OCI-LY1 (cell line): ENCODE data around the gene CELSR1.

Experiments used
- H2AFZ ChIP-seq: fragments of 200-600 bp; sonication (generic), shearing (Covaris generic); 2 replicates; pipeline ENCODE4 v1.6.0; 2014; ENCODE audit warnings: antibody characterized with exemption, mild to moderate bottlenecking, low read length
- H3F3A ChIP-seq: fragments of 200-600 bp; sonication (generic), shearing (Covaris generic); 2 replicates; pipeline ENCODE4 v1.6.0; 2014; ENCODE audit warnings: mild to moderate bottlenecking, antibody characterized with exemption, low read length, moderate library complexity; ENCODE audit not compliant: insufficient read depth
- H3K27ac ChIP-seq: fragments of 200-600 bp; sonication (generic); 2 replicates; pipeline ENCODE4 v1.5.1; 2014; ENCODE audit warnings: low read length, mixed run types, mild to moderate bottlenecking, low read depth; ENCODE audit not compliant: poor library complexity, severe bottlenecking
- H3K27me3 ChIP-seq: fragments of 200-600 bp; sonication (generic); 2 replicates; pipeline ENCODE4 v1.6.0; 2014; ENCODE audit warnings: antibody characterized with exemption, mild to moderate bottlenecking, low read length, moderate library complexity; ENCODE audit not compliant: insufficient read depth
- H3K36me3 ChIP-seq: fragments of 200-600 bp; sonication (generic); 2 replicates; pipeline ENCODE4 v1.6.1; 2014; ENCODE audit warnings: mild to moderate bottlenecking, antibody characterized with exemption, low read length, moderate library complexity, mixed read lengths; ENCODE audit not compliant: insufficient read depth
- H3K4me1 ChIP-seq: fragments of 200-600 bp; sonication (generic); 2 replicates; pipeline ENCODE4 v1.5.1; 2014; ENCODE audit warnings: mild to moderate bottlenecking, low read length, moderate library complexity; ENCODE audit not compliant: insufficient read depth, severe bottlenecking
- H3K4me2 ChIP-seq: fragments of 200-600 bp; sonication (generic), shearing (Covaris generic); 2 replicates; pipeline ENCODE4 v1.6.1; 2014; ENCODE audit warnings: low read length
- H3K4me3 ChIP-seq: fragments of 200-600 bp; sonication (generic); 2 replicates; pipeline ENCODE4 v1.5.1; 2014; ENCODE audit warnings: low read length, low read depth, mild to moderate bottlenecking, mixed read lengths; ENCODE audit not compliant: poor library complexity, severe bottlenecking
- H3K79me2 ChIP-seq: fragments of 200-600 bp; shearing (Covaris generic); 2 replicates; pipeline ENCODE4 v1.6.1; 2016; ENCODE audit warnings: mixed run types, low read length, mixed read lengths; ENCODE audit not compliant: insufficient read depth
- H3K9ac ChIP-seq: fragments of 200-600 bp; sonication (generic), shearing (Covaris generic); 2 replicates; pipeline ENCODE4 v1.6.1; 2014; ENCODE audit warnings: mild to moderate bottlenecking, low read length, mixed read lengths
- H3K9me2 ChIP-seq: fragments of 200-600 bp; sonication (generic), shearing (Covaris generic); 2 replicates; pipeline ENCODE4 v1.6.1; 2014; ENCODE audit warnings: low read depth, mild to moderate bottlenecking, low read length, mixed read lengths
- H3K9me3 ChIP-seq: fragments of 200-600 bp; shearing (Covaris generic); 2 replicates; pipeline ENCODE4 v1.6.1; 2014; ENCODE audit warnings: low read length, mixed read lengths
- H4K20me1 ChIP-seq: fragments of 200-600 bp; sonication (generic), shearing (Covaris generic); 2 replicates; pipeline ENCODE4 v1.6.0; 2016; ENCODE audit warnings: mild to moderate bottlenecking, low read length; ENCODE audit not compliant: insufficient read depth
- EZH2 ChIP-seq: fragments of 200-600 bp; sonication (generic), shearing (Covaris generic); IDR thresholded peaks from 2 replicates; pipeline ENCODE4 v1.8.0; 2017; ENCODE audit warnings: borderline replicate concordance, mixed run types, mild to moderate bottlenecking, antibody characterized with exemption, low read length, moderate library complexity, mixed read lengths
- TF ChIP-seq, protein P1 (sequence below): fragments of 200-600 bp; sonication (generic), shearing (Covaris generic); IDR thresholded peaks from 2 replicates; pipeline ENCODE4 v1.5.1; 2017; ENCODE audit warnings: mild to moderate bottlenecking, antibody characterized with exemption, low read length, moderate library complexity, mixed read lengths

CELSR1 gene

GRCh38 chr22:46391486-46392136, 145.8 kb downstream of the CELSR1 start:
- Histone ChIP-seq H2AFZ (no peak overlapping the region), H3K36me3 (no peaks in the 10 kb centered on the region; the same call in 1 of the 2 replicates), H3K9me2 (no peaks in the 10 kb centered on the region), H3K9ac (no peak overlapping the region), H3K27me3 (no peaks in the 10 kb centered on the region), H3K27ac (no peak overlapping the region), H3K79me2 (no peaks in the 10 kb centered on the region), H3F3A (no peaks in the 10 kb centered on the region), H4K20me1 (no peaks in the 10 kb centered on the region), H3K4me3 (no peak overlapping the region), H3K4me1 (no peaks in the 10 kb centered on the region), H3K9me3 (no peaks in the 10 kb centered on the region), H3K4me2 (no peak overlapping the region)
- no peak for TF ChIP-seq EZH2
- TF ChIP-seq, protein P1, sequence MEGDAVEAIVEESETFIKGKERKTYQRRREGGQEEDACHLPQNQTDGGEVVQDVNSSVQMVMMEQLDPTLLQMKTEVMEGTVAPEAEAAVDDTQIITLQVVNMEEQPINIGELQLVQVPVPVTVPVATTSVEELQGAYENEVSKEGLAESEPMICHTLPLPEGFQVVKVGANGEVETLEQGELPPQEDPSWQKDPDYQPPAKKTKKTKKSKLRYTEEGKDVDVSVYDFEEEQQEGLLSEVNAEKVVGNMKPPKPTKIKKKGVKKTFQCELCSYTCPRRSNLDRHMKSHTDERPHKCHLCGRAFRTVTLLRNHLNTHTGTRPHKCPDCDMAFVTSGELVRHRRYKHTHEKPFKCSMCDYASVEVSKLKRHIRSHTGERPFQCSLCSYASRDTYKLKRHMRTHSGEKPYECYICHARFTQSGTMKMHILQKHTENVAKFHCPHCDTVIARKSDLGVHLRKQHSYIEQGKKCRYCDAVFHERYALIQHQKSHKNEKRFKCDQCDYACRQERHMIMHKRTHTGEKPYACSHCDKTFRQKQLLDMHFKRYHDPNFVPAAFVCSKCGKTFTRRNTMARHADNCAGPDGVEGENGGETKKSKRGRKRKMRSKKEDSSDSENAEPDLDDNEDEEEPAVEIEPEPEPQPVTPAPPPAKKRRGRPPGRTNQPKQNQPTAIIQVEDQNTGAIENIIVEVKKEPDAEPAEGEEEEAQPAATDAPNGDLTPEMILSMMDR = no peak

- Histone ChIP-seq H3K4me2 (no peak overlapping the region), H3K9me2 (no peaks in the 10 kb centered on the region), H3K79me2 (no peaks in the 10 kb centered on the region), H3K4me3 (no peak overlapping the region), H3K27me3 (no peaks in the 10 kb centered on the region), H3K36me3 (no peaks in the 10 kb centered on the region; the same call in 1 of the 2 replicates), H3F3A (no peaks in the 10 kb centered on the region), H3K4me1 (no peaks in the 10 kb centered on the region), H2AFZ (no peak overlapping the region), H3K27ac (no peak overlapping the region), H4K20me1 (no peaks in the 10 kb centered on the region), H3K9me3 (no peaks in the 10 kb centered on the region), H3K9ac (no peak overlapping the region)
- TF ChIP-seq EZH2 = no peak
- TF ChIP-seq, protein P1 = no peak
Measured at GRCh38 chr22:46390652-46391301, 146.6 kb downstream of the CELSR1 start.

GRCh38 chr22:46390105-46390651, 147.2 kb downstream of the CELSR1 start:
- Histone ChIP-seq H3K27ac (no peak overlapping the region), H3K4me2 (no peak overlapping the region)
- TF ChIP-seq, protein P1 = no peak
- TF ChIP-seq EZH2 = no peak

More at GRCh38 chr22:46390105-46390651, 147.2 kb downstream of the CELSR1 start:
- no peak overlapping the region for H2AFZ ChIP-seq
- no peak overlapping the region for H3K4me3 ChIP-seq
- no peaks in the 10 kb centered on the region for H3K9me2 ChIP-seq
- no peaks in the 10 kb centered on the region for H4K20me1 ChIP-seq
- H3K9me3 ChIP-seq = no peaks in the 10 kb centered on the region
- H3K79me2 ChIP-seq = no peaks in the 10 kb centered on the region
- H3F3A ChIP-seq = no peaks in the 10 kb centered on the region
- H3K36me3 ChIP-seq = no peaks in the 10 kb centered on the region; the same call in 1 of the 2 replicates
- H3K27me3 ChIP-seq = no peaks in the 10 kb centered on the region
- H3K9ac ChIP-seq = no peak overlapping the region
- H3K4me1 ChIP-seq = no peaks in the 10 kb centered on the region
